Lower leg skin (tissue), 3 donors: Measurements from ENCODE around the gene RNF144A.

Experiments
- CTCF ChIP-seq, 3 donors: fragments of 450-650 bp; IDR thresholded peaks; one replicate each; pipeline ENCODE4 v1.5.1; 2016; ENCODE audit warnings: antibody characterized with exemption in 3 of 3, mild to moderate bottlenecking in 3 of 3, moderate library complexity in 2 of 3
- POLR2A ChIP-seq, 2 donors: fragments of 450-650 bp; IDR thresholded peaks; one replicate each; pipeline ENCODE4 v1.6.1; 2016 to 2017; ENCODE audit warnings: antibody characterized with exemption in 2 of 2, mild to moderate bottlenecking in 1 of 2, moderate library complexity in 1 of 2

GRCh38 chr2:6927186-6927585 is 10.0 kb downstream of the RNF144A start:
- TF ChIP-seq CTCF (IDR thresholded peaks at IDR 0.05) (no peak), POLR2A (IDR thresholded peaks at IDR 0.05) (no peak)
